ENCODE data around the gene MDGA2. TPM values are rescaled to one million over a fixed set of nuclear protein-coding genes. Genes with fewer than 3 reads are reported as not detected.

MDGA2 gene
- total RNA-seq, 4 donors from 2014 or later, result 0.16 TPM; not detected in 3

DNA sequence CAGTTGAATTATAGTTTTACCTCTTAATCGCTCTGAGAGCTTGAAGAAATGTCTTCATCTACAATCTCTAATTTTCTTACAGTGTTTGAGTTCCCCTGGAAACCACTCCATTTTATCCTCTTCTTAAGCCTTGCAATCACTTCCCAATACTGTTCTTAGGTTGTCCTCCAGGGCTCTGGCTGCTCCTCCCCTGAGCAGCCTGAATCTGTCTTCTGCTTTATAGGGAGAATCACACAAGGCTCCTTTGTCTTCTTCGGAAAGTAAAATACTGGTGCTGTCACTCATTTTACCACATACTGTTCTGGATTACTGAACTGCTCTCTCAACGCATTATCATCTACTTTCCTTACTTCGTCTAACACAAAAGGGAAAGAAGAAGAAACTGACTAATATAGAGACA is 133.7 kb downstream of the MDGA2 start:
- TF ChIP-seq, protein P1, sequence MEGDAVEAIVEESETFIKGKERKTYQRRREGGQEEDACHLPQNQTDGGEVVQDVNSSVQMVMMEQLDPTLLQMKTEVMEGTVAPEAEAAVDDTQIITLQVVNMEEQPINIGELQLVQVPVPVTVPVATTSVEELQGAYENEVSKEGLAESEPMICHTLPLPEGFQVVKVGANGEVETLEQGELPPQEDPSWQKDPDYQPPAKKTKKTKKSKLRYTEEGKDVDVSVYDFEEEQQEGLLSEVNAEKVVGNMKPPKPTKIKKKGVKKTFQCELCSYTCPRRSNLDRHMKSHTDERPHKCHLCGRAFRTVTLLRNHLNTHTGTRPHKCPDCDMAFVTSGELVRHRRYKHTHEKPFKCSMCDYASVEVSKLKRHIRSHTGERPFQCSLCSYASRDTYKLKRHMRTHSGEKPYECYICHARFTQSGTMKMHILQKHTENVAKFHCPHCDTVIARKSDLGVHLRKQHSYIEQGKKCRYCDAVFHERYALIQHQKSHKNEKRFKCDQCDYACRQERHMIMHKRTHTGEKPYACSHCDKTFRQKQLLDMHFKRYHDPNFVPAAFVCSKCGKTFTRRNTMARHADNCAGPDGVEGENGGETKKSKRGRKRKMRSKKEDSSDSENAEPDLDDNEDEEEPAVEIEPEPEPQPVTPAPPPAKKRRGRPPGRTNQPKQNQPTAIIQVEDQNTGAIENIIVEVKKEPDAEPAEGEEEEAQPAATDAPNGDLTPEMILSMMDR (IDR thresholded peaks at IDR 0.05), result no peak
- ATAC-seq (ENCODE audit: low FRiP score) (no peak), DNase-seq (ENCODE audit: low spot score) (no peak)

- ATAC-seq (ENCODE audit: low FRiP score) (no peak), DNase-seq (ENCODE audit: low spot score) (no peak)
- TF ChIP-seq, protein P1 (IDR thresholded peaks at IDR 0.05), result no peak
Observed at GRCh38 chr14:47539031-47539461, 136.4 kb downstream of the MDGA2 start.

- ATAC-seq (ENCODE audit: low FRiP score), result no peak
- TF ChIP-seq, protein P1 (IDR thresholded peaks at IDR 0.05), result no peak
Observed at GRCh38 chr14:47536341-47536740, 139.1 kb downstream of the MDGA2 start.

DNA sequence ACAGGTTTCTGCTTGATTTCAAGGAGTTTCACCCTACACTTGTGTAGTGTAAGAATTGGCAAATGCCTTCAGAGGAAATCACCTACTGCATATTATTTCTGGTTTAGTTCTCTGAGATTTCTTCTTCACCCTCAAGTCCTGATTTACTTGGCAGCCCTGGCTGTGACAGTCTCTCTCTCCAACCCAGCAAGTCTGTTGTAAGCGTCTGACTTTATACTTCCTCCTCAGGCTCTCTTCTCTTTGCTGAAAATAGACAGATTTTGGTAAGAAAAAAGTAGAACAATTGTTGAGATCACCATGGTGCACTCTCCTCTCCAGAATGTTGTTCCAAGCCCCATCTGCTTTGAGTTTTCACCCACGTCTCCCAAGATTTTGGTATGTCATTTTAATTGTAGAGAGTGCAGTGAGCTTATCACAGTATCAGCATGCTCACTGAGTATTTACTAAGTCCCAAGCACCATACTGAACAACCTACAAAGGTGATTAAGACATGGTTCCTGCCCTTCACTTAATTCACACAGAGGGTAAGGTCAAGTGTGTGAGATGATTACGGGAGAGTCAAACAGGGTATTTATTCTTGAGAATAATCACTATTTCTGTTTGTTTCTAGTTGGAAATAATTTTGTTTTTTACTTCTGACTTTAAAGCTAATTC is 148.7 kb downstream of the MDGA2 start:
- ATAC-seq (ENCODE audit: low FRiP score) (no peak), DNase-seq (ENCODE audit: low spot score) (no peak)
- TF ChIP-seq, protein P1 (IDR thresholded peaks at IDR 0.05), result no peak

More at GRCh38 chr14:47536341-47536740, 139.1 kb downstream of the MDGA2 start:
- DNase-seq (ENCODE audit: low spot score), result no peak

- ATAC-seq (ENCODE audit: low FRiP score) (no peak), DNase-seq (ENCODE audit: low spot score) (no peak)
- TF ChIP-seq, protein P1 (IDR thresholded peaks at IDR 0.05), result no peak
Observed at GRCh38 chr14:47524524-47524923, 150.9 kb downstream of the MDGA2 start.

DNA sequence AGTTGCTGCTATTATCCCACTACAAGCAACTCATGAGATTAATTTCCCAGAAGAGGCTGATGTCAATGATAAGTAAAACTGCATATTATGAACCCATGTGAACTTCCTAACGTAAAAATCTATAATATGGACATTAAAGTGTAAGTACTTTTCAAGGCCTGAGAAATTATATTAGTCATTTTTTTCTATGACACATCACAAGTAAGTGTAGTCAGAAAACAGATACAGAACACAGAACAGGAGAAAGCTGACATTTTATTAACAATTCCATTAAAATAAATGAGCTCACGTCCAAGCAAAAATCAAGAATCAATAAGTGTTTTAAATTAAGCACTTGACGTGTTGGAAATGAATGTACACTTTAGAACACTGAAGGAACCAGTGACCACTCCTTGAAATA is 155.0 kb downstream of the MDGA2 start:
- ATAC-seq (ENCODE audit: low FRiP score), result no peak
- no peak for DNase-seq (ENCODE audit: low spot score)
- TF ChIP-seq, protein P1 (IDR thresholded peaks at IDR 0.05), result no peak

DNA sequence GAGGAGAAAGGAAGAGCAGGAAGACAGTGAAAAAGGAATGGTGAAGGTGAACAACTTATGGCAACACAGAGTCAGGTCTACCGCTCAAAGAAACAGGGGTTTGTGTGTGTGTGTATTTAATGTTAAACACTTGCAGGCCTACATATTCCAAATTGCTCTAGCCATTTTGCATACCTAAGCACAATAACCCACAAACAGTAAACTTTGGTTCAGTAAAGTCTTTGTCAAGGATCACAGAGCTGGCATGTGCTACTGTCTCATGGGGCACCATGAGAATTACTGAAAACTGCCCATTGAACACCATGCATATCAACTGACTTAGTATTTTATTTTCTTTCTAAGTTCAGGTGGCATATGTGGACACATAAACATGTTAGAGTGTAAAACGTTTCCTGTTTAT is 163.6 kb downstream of the MDGA2 start:
- TF ChIP-seq, protein P1 (IDR thresholded peaks at IDR 0.05), result no peak
- DNase-seq (ENCODE audit: low spot score) (no peak), ATAC-seq (ENCODE audit: low FRiP score) (no peak)

All from omental fat pad (tissue), 4 donors.